GM23248 (cell line): ENCODE measurements around the gene MBP.

Experiments used
- EZH2 ChIP-seq: fragments of 200-600 bp; sonication (generic); IDR thresholded peaks from 2 replicates; pipeline ENCODE4 v1.6.1; 2018; ENCODE audit warnings: antibody characterized with exemption, mild to moderate bottlenecking; ENCODE audit not compliant: insufficient read depth, poor library complexity, severe bottlenecking
- EZH2phosphoT487 ChIP-seq: fragments of 200-600 bp; sonication (generic); IDR thresholded peaks from 2 replicates; pipeline ENCODE4 v1.6.1; 2018; ENCODE audit warnings: antibody characterized with exemption, moderate library complexity, mild to moderate bottlenecking, low read depth; ENCODE audit not compliant: insufficient read depth

- TF ChIP-seq EZH2, result no peak
- TF ChIP-seq EZH2phosphoT487, result no peak
Observed at GRCh38 chr18:77113361-77114151, 19.0 kb downstream of the MBP start.
